ENCODE measurements around the gene AMDHD1.

- TF ChIP-seq CTCF (IDR thresholded peaks at IDR 0.05) (no peak), EZH2 (IDR thresholded peaks at IDR 0.05) (no peak)
Measured at GRCh38 chr12:95909871-95910270, 33.3 kb upstream of the AMDHD1 start.

Data from neural progenitor cell (in vitro differentiated cells).